GM21737 (cell line): ENCODE results near the gene PXDN.
"Not testable (repeated sequence)": the region's sequence is repeated elsewhere in the genome, so short reads cannot be mapped to it uniquely, and the experiment has no call there.

Experiments
- ATAC-seq: cut with Tn5 transposase; IDR thresholded peaks from one replicate; pipeline ENCODE4 v1.9.1; 2021; ENCODE audit warnings: mild to moderate bottlenecking, moderate library complexity; ENCODE audit not compliant: unreplicated experiment

The PXDN gene

GRCh38 chr2:1708476-1709334 is 35.6 kb downstream of the PXDN start:
- ATAC-seq = no peak

DNA sequence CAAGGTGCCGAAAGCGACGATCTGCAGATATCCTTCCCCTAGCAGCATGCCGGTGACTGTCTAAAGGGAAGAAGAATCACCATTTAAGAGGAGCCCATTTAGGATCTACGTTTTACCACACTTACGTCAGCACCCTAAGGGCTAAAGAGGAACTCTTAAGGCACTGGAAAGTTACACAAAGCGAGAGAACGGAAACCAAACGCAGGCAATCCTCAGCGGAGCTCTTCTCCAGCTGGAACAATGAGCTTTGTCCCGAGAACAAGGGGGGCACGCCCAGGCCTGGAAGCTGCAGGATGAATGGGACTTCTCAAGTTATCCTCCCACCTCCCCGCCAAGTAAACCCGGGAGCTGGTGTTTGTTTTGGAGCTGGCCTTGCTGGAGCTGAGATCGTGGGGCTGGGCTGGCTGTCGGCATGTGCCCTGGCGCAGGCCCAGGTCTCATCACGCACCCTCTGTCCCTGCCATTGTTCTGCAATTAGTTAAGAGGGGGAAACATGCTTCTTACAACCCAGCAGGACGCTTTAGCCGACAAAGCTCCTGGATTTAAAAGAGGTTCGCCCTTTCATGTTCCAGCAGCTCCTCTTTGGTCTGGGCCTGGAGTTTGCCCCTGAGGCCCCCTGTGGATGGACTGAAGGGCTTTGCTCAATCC is 36.4 kb downstream of the PXDN start:
- ATAC-seq = no peak

- not testable (repeated sequence) for ATAC-seq
These were observed 38.0 kb downstream of the PXDN start for GRCh38 chr2:1706089-1706841.

GRCh38 chr2:1705557-1706076 is 38.7 kb downstream of the PXDN start:
- no peak for ATAC-seq

- ATAC-seq = no peak
These were observed 39.4 kb downstream of the PXDN start for GRCh38 chr2:1704631-1705556.

DNA sequence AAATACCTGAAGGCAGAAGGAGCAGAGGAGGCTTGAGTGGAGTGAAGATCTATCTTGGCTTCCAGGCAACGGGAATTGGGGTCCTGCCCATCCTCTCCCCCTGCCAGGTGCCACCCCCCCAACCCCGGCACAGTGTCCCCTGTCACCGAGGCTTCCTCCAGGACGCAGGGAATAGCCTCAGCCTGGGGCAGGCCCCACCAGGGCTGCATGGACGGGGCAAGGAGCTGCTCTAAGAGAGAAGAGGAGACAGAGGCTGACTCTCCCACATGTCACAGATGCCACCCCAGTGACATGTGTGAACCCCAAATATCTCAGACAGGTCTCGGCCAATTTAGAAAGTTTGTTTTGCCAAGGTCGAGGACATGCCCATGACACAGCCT is 42.1 kb downstream of the PXDN start:
- ATAC-seq = no peak

GRCh38 chr2:1701556-1702185 is 42.6 kb downstream of the PXDN start:
- no peak for ATAC-seq

GRCh38 chr2:1701020-1701419 is 43.3 kb downstream of the PXDN start:
- ATAC-seq = no peak

DNA sequence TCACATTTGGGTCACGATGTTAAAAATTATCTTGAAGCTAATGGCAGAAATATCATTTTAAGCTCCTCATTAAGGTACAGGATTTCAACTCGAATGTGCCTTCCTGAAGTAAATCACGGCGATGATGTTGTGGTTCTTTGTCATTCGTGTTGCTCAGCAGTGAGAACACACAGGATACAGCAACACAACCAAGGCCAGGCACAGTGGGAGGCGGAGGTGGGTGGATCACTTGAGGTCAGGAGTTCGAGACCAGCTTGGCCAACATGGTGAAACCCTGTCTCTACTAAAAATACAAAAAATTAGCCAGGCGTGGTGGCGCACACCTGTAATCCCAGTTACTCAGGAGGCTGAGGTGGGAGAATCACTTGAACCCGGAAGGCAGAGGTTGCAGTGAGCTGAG is 43.9 kb downstream of the PXDN start:
- ATAC-seq = not testable (repeated sequence)

GRCh38 chr2:1698188-1698945 is 45.9 kb downstream of the PXDN start:
- no peak for ATAC-seq

DNA sequence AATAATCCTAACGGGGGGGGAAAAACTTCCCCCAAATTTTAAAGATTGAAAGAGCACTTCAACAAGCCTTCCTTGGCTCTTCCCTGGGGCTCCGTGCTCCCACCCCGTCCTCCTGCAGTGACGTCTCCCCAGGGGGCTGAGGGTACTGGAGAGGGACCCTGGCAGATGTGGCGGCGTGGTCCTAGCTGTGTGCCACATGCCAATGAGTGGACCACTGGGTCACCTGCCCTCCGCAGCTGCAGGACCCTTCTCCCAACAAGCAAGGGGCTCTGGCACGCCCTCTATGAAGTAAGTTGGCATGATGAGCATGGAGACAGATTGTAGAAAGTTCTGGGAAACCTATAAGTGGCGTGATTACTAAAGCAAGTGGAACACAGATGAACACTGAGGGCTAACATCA is 46.7 kb downstream of the PXDN start:
- no peak for ATAC-seq

DNA sequence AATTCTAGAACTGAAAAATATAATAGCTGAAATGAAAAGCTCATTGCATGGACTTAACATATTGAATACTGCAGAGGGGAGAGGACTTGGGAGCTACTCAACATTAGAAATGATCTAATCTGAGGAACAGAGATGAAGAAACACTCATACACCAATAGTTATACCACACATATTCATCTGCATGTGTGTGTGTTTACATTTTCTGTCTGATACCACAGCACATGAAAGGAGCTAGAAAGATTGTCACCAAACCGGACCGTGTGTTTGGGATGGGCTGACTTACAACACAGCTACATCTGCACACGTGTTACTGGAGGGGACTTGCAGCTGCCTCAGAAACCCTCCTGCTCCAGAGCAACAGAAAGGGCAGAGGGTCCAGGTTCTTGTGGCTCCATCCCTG is 47.8 kb downstream of the PXDN start:
- ATAC-seq = no peak

GRCh38 chr2:1694371-1695271 is 49.7 kb downstream of the PXDN start:
- ATAC-seq = no peak

DNA sequence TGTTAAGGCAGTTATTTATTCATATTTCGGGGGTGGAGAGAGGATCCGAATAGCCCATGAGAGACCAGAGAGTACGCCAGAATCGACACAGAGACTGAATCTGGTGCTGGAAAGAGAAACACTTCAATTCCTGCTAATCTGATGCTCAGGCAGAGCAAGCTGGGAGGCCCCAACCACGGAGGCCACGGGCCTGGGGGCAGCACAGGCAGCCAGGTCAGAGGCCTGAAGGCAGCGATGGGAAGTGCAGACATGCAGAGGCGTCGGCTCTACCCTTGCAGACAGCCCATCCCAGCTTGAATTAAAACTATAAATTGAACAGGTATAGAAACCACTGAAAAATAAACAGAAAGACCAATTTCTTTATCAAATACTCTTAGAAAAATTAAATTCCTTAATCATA is 50.6 kb downstream of the PXDN start:
- ATAC-seq = no peak

DNA sequence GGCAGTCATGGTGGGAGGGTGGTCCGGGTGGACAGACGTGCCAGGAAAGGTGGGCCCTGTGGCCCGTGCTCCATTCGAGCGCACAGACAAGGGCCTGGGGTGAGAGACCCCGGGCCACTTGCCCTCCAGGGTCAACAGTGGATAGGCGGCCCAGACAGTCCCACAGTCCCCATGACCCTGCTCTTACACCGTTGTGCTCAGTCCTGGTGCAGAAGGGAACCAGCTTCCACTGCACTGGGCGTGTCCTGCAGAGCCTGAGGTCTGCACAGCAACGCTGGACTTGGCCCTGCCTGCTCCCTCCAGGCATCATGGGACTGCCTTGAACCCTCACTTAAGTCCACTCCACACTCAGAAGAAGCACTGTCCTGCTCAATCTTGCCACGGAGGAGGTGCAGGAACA is 52.0 kb downstream of the PXDN start:
- no peak for ATAC-seq

DNA sequence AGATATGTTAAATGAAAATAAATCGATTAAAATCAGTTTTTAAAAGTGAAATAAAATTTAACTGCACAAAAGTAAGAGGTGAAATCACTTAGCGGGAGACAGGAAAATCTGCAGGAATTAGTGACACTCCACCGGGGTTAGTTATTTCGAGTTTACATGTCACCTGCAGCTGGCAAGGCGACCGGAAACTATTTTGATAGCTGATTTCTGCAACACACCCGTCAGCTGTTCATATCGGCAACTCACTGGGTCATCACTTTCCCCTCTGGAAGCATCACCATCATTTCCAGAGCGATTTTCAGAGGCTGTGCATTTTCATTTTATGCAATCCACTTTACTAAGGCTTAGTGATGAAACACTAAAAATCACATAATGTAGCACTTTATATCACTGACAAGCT is 52.9 kb downstream of the PXDN start:
- ATAC-seq = no peak

- ATAC-seq = no peak
These were observed 54.1 kb downstream of the PXDN start for GRCh38 chr2:1690056-1690775.

GRCh38 chr2:1688859-1689258 is 55.5 kb downstream of the PXDN start:
- no peak for ATAC-seq
